HG03432 (cell line): ENCODE data around the gene JARID2.

Source experiments
- ATAC-seq: cut with Tn5 transposase; IDR thresholded peaks from one replicate; pipeline ENCODE4 v1.9.1; 2021; ENCODE audit warnings: mild to moderate bottlenecking, moderate library complexity; ENCODE audit not compliant: unreplicated experiment

JARID2 gene

GRCh38 chr6:15330174-15330944 is 84.5 kb downstream of the JARID2 start:
- no peak for ATAC-seq

DNA sequence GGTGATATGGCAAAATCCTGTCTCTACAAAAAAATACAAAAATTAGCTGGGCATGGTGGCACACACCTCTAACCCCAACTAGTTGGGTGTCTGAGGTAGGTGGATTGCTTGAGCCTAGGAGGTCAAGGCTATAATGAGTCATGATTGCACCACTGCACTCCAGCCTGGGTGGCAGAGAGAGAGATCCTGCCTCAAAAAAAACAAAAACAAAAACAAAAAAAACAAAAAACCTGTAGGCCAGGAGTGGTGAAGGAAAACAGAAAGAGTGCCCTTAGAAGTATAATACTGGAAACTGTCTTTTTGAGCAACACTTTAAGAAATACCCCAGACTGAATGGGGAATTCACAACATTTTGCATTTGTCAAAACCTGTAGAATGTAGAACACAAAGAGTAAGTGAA is 85.3 kb downstream of the JARID2 start:
- no peak for ATAC-seq

- no peak for ATAC-seq
These were observed 85.9 kb downstream of the JARID2 start for GRCh38 chr6:15331629-15332251.

- ATAC-seq, result no peak
These were observed 86.6 kb downstream of the JARID2 start for GRCh38 chr6:15332446-15332845.

DNA sequence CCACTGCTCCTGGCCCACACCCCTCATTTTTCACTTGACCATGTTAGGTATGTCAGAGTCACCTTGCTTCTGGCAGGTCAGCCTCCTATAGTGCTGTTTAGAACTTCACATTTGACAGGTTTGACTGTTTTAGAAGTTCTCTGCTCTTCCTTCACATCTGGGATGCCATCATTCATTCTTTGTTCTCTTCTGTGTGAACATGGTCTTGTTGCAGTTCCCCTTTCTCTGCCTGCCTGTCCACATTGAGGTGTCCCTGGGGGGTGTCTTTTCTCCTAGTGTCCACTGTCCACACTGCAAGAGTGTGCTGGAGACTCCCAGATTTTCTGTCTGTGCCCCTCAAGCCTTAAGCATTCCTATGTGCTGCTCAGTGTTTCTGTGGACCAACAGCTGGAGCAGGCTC is 89.5 kb downstream of the JARID2 start:
- no peak for ATAC-seq

GRCh38 chr6:15335916-15336315 is 90.0 kb downstream of the JARID2 start:
- no peak for ATAC-seq

GRCh38 chr6:15336900-15337560 is 91.2 kb downstream of the JARID2 start:
- ATAC-seq, result no peak

- ATAC-seq, result no peak
These were observed 91.7 kb downstream of the JARID2 start for GRCh38 chr6:15337582-15337981.

GRCh38 chr6:15338476-15338875 is 92.6 kb downstream of the JARID2 start:
- ATAC-seq, result no peak

DNA sequence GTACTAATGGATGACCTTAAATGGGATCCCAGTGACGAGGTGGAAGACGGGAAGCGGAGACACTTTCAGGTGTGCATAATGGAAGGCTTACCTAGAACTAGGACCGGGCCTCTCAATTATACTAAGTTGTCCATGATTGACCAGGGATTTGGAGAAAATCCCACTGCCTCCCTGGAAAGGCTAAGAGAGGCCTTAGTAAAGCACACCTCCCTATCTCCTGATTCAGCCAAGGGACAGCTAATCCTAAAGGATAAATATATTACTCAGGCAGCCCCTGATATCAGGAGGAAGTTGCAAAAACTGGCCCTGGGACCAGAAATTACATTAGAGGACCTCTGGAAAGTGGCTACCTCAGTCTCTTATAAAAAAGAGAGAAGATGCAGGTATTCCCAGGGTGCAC is 93.2 kb downstream of the JARID2 start:
- no peak for ATAC-seq

- no peak for ATAC-seq
These were observed 94.3 kb downstream of the JARID2 start for GRCh38 chr6:15340105-15340601.

- no peak for ATAC-seq
These were observed 94.9 kb downstream of the JARID2 start for GRCh38 chr6:15340775-15341174.

DNA sequence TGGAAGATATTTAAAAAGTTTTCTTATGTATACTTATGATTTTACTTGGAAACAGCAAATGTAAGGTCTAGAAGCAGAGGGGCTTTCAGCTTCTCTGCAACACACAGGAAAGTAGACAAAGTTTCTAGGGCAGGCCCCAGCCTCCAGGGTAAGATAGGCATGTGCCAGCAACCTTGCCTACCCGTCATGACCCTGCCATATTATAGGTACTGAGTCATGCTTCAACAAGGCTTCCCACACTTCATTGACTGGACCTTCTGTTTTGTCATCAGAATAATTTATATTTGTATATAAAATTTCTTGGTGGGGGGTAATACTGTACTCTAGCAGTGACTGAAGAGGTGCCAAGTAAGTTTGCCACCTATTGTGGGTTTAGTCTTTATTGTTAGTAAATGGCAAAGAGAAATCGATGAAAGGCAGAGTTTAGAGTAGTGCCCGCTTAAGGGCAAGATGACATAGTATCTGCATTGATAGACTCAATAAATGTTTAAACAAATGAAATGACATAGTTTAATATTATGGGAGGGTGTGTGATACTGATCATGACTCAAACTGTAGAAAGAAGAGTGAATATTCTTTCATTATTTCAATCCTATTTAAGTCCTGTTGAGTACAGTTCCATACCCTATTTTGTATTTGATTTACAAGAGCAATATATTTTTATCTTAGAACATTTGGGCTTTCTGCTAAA is 95.6 kb downstream of the JARID2 start:
- ATAC-seq, result no peak

DNA sequence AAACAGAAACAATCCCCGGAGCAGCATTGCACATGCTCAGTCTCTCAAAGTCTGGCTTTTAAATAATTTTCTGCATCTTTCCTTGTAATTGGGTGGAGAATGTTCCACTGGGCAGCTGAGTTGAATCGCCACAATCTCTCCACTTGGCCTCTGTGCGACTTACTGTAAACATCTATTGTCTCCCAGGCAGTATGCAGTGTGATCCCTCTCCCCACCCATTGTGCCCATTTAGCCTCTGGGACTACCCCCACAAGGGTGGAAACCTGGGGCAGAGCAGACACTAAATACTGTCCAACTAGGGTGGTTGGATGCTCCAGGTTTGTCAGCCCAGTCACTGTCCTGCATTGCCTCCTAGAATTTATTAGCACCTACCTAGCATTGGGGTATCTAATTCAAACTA is 96.2 kb downstream of the JARID2 start:
- ATAC-seq, result no peak

DNA sequence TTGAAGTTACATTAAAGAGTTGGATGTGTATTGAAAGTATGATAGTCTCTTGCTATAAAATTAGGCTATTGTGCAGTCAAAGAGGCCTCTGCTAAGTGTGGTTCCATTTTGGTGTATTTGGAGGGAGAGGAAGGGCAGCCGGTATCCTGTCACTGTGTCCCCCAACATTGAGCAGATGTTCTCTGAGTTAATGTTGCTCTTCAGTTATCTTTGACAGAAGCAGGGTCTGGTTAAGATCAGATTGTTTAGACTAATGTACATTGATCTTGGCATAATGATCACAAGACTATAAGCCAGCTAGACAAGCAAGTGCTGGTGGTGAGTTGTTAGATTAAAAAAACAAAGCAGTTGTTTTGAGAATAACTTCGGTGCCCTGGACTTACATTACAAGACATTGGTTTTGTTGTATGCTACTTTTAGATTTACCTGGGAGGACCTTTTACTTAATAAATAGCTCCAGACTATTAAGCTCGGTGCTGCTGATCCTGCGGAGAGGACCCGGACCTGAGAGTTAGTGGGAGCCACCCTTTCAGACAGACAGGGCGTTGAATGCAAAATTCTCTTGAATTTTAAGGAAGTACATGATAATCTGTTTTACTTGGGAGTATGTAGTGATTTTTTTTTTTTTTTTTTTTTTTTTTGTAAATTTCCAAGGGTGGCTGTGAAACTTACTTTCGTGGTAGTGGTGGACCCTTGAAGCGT is 97.8 kb downstream of the JARID2 start:
- ATAC-seq, result no peak

DNA sequence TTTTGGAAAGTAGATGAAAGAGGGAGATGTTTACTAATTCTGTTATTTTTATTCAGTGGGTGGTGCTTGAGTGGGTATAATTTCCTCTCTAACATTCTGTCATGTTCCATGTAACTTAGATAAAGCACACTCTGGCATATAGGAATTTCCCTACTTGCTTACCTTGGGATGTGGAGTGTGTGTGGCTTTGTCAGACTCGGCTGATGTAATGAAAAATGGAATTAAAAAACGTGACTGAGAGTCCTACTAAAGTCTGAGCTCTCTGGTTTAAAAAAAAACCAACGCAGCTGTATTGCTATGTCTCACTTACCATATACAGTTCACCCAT is 98.3 kb downstream of the JARID2 start:
- no peak for ATAC-seq

- no peak for ATAC-seq
These were observed 99.0 kb downstream of the JARID2 start for GRCh38 chr6:15344831-15345230.

DNA sequence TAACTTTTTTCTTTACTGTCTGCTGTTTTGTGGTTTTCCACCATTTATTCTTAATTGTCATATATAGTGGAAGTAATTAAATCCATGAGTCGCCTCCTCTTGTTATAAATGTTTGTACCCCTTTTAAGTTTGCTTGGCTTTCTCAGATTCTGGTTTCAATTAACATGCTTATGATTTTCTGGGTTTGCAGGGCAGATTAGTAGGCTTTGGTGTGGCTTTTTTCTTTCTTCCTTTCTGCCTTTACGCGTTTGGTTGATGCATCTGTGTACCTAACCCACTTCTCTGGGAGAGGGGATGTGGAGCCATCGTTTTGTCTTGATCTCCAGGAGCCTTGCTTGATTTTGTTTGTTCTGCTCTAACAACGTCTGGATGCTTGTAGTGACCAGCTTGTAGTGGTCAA is 100.4 kb downstream of the JARID2 start:
- no peak for ATAC-seq

GRCh38 chr6:15348528-15348927 is 102.7 kb downstream of the JARID2 start:
- ATAC-seq, result no peak

- no peak for ATAC-seq
These were observed 103.5 kb downstream of the JARID2 start for GRCh38 chr6:15349379-15349778.
